Stomach (tissue), 4 donors: ENCODE data around the gene EVX1.

Experiments used
- POLR2A ChIP-seq, 4 donors: fragments of 450-650 bp; IDR thresholded peaks; one replicate each; pipeline ENCODE4 v1.6.1; 2016; ENCODE audit warnings: antibody characterized with exemption in 4 of 4, control low read depth in 2 of 4, mild to moderate bottlenecking in 1 of 4, moderate library complexity in 1 of 4
- TF ChIP-seq, protein P1 (sequence below), 7 experiments: fragments of 450-650 bp in 4 of 7; fragments of 200-600 bp in 3 of 7; sonication (generic) in 3 of 7; IDR thresholded peaks; one replicate each; pipeline ENCODE4 v1.5.1; 2016 to 2019; ENCODE audit warnings: antibody characterized with exemption in 7 of 7, control low read depth in 2 of 7, mild to moderate bottlenecking in 1 of 7

GRCh38 chr7:27242154-27242553, 448 bp upstream of the EVX1 start:
- TF ChIP-seq, protein P1, sequence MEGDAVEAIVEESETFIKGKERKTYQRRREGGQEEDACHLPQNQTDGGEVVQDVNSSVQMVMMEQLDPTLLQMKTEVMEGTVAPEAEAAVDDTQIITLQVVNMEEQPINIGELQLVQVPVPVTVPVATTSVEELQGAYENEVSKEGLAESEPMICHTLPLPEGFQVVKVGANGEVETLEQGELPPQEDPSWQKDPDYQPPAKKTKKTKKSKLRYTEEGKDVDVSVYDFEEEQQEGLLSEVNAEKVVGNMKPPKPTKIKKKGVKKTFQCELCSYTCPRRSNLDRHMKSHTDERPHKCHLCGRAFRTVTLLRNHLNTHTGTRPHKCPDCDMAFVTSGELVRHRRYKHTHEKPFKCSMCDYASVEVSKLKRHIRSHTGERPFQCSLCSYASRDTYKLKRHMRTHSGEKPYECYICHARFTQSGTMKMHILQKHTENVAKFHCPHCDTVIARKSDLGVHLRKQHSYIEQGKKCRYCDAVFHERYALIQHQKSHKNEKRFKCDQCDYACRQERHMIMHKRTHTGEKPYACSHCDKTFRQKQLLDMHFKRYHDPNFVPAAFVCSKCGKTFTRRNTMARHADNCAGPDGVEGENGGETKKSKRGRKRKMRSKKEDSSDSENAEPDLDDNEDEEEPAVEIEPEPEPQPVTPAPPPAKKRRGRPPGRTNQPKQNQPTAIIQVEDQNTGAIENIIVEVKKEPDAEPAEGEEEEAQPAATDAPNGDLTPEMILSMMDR (IDR thresholded peaks at IDR 0.05) = no peak
- no peak for TF ChIP-seq POLR2A (IDR thresholded peaks at IDR 0.05)
